ENCODE data around the gene PATE4.
"Not testable (repeated sequence)": the region's sequence is repeated elsewhere in the genome, so short reads cannot be mapped to it uniquely, and the experiment has no call there.

Gene PATE4

DNA sequence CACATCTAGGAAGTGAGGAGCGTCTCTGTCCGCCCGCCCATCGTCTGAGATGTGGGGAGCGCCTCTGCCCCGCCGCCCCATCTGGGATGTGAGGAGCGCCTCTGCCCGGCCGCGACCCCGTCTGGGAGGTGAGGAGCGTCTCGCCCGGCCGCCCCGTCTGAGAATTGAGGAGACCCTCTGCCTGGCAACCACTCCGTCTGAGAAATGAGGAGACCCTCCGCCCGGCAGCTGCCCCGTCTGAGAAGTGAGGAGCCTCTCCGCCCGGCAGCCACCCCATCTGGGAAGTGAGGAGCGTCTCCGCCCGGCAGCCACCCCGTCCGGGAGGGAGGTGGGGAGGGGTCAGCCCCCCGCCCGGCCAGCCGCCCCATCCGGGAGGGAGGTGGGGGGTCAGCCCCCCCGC, 29.7 kb downstream of the PATE4 start:
- H3K4ac ChIP-seq (ENCODE audit: low read depth, low read length); H3K27me3 ChIP-seq (ENCODE audit: insufficient read depth, low read length): not testable (repeated sequence)

DNA sequence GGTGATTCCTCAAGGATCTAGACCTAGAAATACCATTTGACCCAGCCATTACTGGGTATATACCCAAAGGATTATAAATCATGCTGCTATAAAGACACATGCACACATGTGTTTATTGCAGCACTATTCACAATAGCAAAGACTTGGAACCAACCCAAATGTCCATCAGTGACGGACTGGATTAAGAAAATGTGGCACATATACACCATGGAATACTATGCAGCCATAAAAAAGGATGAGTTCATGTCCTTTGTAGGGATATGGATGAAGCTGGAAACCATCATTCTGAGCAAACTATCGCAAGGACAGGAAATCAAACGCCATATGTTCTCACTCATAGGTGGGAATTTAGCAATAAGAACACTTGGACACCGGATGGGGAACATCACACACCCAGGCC, 32.2 kb downstream of the PATE4 start:
- not testable (repeated sequence) for H3K23ac ChIP-seq (ENCODE audit: low read length); H3K79me1 ChIP-seq (ENCODE audit: low read length); H3K9me3 ChIP-seq (ENCODE audit: insufficient read depth, low read depth, low read length); H3K14ac ChIP-seq (ENCODE audit: low read length); H4K12ac ChIP-seq (ENCODE audit: low read depth, low read length); H4K91ac ChIP-seq (ENCODE audit: low read depth, low read length); H3K79me2 ChIP-seq (ENCODE audit: control insufficient read depth, insufficient read depth, low read length, poor library complexity); H4K8ac ChIP-seq (ENCODE audit: low read depth, low read length); H3K4ac ChIP-seq (ENCODE audit: low read depth, low read length); H3K27ac ChIP-seq (ENCODE audit: low read depth, low read length); H2BK120ac ChIP-seq (ENCODE audit: insufficient read depth, low read length, poor library complexity); H3K4me1 ChIP-seq (ENCODE audit: control insufficient read depth in 1 of 2, insufficient read depth in 2 of 2, low read length in 2 of 2); H2AFZ ChIP-seq (ENCODE audit: insufficient read depth, low read length, poor library complexity); DNase-seq; H3K4me2 ChIP-seq (ENCODE audit: low read length); H2BK5ac ChIP-seq (ENCODE audit: low read depth, low read length, poor library complexity); H2BK12ac ChIP-seq (ENCODE audit: low read length); H3K27me3 ChIP-seq (ENCODE audit: insufficient read depth, low read length); H2AK5ac ChIP-seq (ENCODE audit: low read length); H3K18ac ChIP-seq (ENCODE audit: low read length); H3K4me3 ChIP-seq (ENCODE audit: low read depth, low read length); H3K9ac ChIP-seq (ENCODE audit: low read length); H3K36me3 ChIP-seq (ENCODE audit: control insufficient read depth in 1 of 2, insufficient read depth in 2 of 2, low read length in 2 of 2)
- WGBS (ENCODE audit: extremely low coverage, insufficient coverage, insufficient read length): no CpG with 5 or more reads among the region's 4 CpGs

More for the DNA sequence above, 29.7 kb downstream of the PATE4 start:
- H4K8ac ChIP-seq (ENCODE audit: low read depth, low read length); H3K9me3 ChIP-seq (ENCODE audit: insufficient read depth, low read depth, low read length); H4K12ac ChIP-seq (ENCODE audit: low read depth, low read length); H2BK120ac ChIP-seq (ENCODE audit: insufficient read depth, low read length, poor library complexity); H3K79me2 ChIP-seq (ENCODE audit: control insufficient read depth, insufficient read depth, low read length, poor library complexity); H3K4me1 ChIP-seq (ENCODE audit: control insufficient read depth in 1 of 2, insufficient read depth in 2 of 2, low read length in 2 of 2); H3K4me3 ChIP-seq (ENCODE audit: low read depth, low read length); H3K18ac ChIP-seq (ENCODE audit: low read length); H3K9ac ChIP-seq (ENCODE audit: low read length); H3K4me2 ChIP-seq (ENCODE audit: low read length); DNase-seq; H3K79me1 ChIP-seq (ENCODE audit: low read length); H2AK5ac ChIP-seq (ENCODE audit: low read length); H3K23ac ChIP-seq (ENCODE audit: low read length); H3K36me3 ChIP-seq (ENCODE audit: control insufficient read depth in 1 of 2, insufficient read depth in 2 of 2, low read length in 2 of 2); H4K91ac ChIP-seq (ENCODE audit: low read depth, low read length); H3K27ac ChIP-seq (ENCODE audit: low read depth, low read length); H3K14ac ChIP-seq (ENCODE audit: low read length); H2BK5ac ChIP-seq (ENCODE audit: low read depth, low read length, poor library complexity); H2BK12ac ChIP-seq (ENCODE audit: low read length); H2AFZ ChIP-seq (ENCODE audit: insufficient read depth, low read length, poor library complexity): not testable (repeated sequence)
- no CpG with 5 or more reads among the region's 33 CpGs for WGBS (ENCODE audit: extremely low coverage, insufficient coverage, insufficient read length)

DNA sequence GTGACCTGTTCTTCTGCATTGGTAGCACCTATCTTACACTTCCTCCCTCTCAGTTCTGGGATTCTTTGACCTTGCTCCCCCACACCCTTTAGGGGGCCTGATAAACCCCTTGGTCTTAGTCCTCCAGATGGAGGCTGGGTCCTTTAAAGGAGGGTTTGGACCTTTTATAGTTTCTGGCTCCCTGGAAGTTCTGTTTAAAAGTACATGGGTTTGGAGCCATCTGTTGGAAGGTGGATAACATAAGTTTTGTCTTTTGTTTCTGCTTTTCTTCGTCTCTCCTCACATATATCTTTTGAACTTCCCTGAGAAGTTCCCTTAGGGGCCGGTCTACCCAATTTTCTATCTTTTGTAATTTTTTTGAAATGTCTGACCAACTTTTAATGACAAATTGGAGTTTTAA, 36.4 kb downstream of the PATE4 start:
- Histone ChIP-seq H4K12ac (ENCODE audit: low read depth, low read length) (no peak overlapping the region), H2BK5ac (ENCODE audit: low read depth, low read length, poor library complexity) (no peak overlapping the region), H3K27ac (ENCODE audit: low read depth, low read length) (no peak overlapping the region), H3K14ac (ENCODE audit: low read length) (no peak overlapping the region), H3K4me2 (ENCODE audit: low read length) (no peak overlapping the region), H3K27me3 (ENCODE audit: insufficient read depth, low read length) (no peaks in the 10 kb centered on the region), H3K36me3 (ENCODE audit: control insufficient read depth in 1 of 2, insufficient read depth in 2 of 2, low read length in 2 of 2) (no peaks in the 10 kb centered on the region), H2AK5ac (ENCODE audit: low read length) (no peak overlapping the region), H2AFZ (ENCODE audit: insufficient read depth, low read length, poor library complexity) (no peak overlapping the region), H3K9me3 (ENCODE audit: insufficient read depth, low read depth, low read length) (peaks cover 2% of the 10 kb centered on the region), H3K9ac (ENCODE audit: low read length) (no peak overlapping the region), H3K4me1 (ENCODE audit: control insufficient read depth in 1 of 2, insufficient read depth in 2 of 2, low read length in 2 of 2) (no peaks in the 10 kb centered on the region), H3K18ac (ENCODE audit: low read length) (no peak overlapping the region), H4K8ac (ENCODE audit: low read depth, low read length) (no peak overlapping the region), H2BK120ac (ENCODE audit: insufficient read depth, low read length, poor library complexity) (no peak overlapping the region), H2BK12ac (ENCODE audit: low read length) (no peak overlapping the region), H3K79me1 (ENCODE audit: low read length) (no peaks in the 10 kb centered on the region), H3K79me2 (ENCODE audit: control insufficient read depth, insufficient read depth, low read length, poor library complexity) (no peaks in the 10 kb centered on the region), H3K23ac (ENCODE audit: low read length) (no peak overlapping the region), H3K4me3 (ENCODE audit: low read depth, low read length) (no peak overlapping the region), H3K4ac (ENCODE audit: low read depth, low read length) (no peak overlapping the region), H4K91ac (ENCODE audit: low read depth, low read length) (no peak overlapping the region)
- WGBS (ENCODE audit: extremely low coverage, insufficient coverage, insufficient read length): no CpG with 5 or more reads among the region's 2 CpGs
- DNase-seq: no peak

DNA sequence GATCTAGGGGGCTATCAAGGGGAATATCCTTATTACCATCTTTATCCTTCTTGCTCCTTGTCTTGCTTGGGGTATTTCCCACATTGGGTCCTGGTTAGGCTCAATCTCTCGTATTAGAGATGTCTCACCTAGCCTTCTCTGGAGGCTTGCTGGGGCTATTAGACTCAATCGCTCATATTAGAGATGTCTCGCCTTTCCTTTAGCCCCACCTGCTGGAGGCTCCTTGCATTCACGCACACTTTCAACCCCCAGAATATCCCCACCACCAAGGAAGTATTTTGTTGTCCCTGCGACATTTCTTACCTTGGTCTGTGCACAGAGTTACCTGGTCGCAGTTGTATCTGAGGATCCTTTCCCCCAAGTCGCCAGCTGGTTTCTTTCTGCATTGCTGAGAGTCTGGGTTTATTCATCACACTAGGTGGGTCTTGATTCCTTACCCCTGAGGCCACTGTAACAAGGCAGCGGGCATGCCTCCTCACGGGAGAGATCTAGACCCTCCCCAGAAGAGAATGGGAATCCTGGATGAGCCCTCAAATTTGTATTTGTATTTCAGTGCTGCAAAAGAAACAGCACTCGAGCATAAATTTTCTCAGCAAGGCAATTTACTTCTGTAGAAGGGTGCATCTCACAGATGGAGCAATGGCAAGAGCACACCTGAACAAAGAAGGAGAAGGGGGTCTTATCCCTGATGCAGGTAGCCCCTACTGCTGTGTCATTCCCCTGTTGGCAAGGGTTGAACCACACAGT, 38.4 kb downstream of the PATE4 start:
- Histone ChIP-seq H3K4me2 (ENCODE audit: low read length) (no peak overlapping the region), H3K27me3 (ENCODE audit: insufficient read depth, low read length) (no peaks in the 10 kb centered on the region), H3K27ac (ENCODE audit: low read depth, low read length) (no peak overlapping the region), H3K14ac (ENCODE audit: low read length) (no peak overlapping the region), H3K79me1 (ENCODE audit: low read length) (no peaks in the 10 kb centered on the region), H3K4ac (ENCODE audit: low read depth, low read length) (no peak overlapping the region), H3K18ac (ENCODE audit: low read length) (no peak overlapping the region), H3K36me3 (ENCODE audit: control insufficient read depth in 1 of 2, insufficient read depth in 2 of 2, low read length in 2 of 2) (no peaks in the 10 kb centered on the region), H3K9ac (ENCODE audit: low read length) (no peak overlapping the region), H2BK5ac (ENCODE audit: low read depth, low read length, poor library complexity) (no peak overlapping the region), H3K23ac (ENCODE audit: low read length) (no peak overlapping the region), H4K8ac (ENCODE audit: low read depth, low read length) (no peak overlapping the region), H2AFZ (ENCODE audit: insufficient read depth, low read length, poor library complexity) (no peak overlapping the region), H4K91ac (ENCODE audit: low read depth, low read length) (no peak overlapping the region), H3K4me3 (ENCODE audit: low read depth, low read length) (no peak overlapping the region), H3K79me2 (ENCODE audit: control insufficient read depth, insufficient read depth, low read length, poor library complexity) (no peaks in the 10 kb centered on the region), H2BK120ac (ENCODE audit: insufficient read depth, low read length, poor library complexity) (no peak overlapping the region), H2BK12ac (ENCODE audit: low read length) (no peak overlapping the region), H3K4me1 (ENCODE audit: control insufficient read depth in 1 of 2, insufficient read depth in 2 of 2, low read length in 2 of 2) (no peaks in the 10 kb centered on the region), H4K12ac (ENCODE audit: low read depth, low read length) (no peak overlapping the region), H3K9me3 (ENCODE audit: insufficient read depth, low read depth, low read length) (peaks cover 2% of the 10 kb centered on the region), H2AK5ac (ENCODE audit: low read length) (no peak overlapping the region)
- DNase-seq: peak in 1 of 2 donors; percentile 43
- no CpG with 5 or more reads among the region's 10 CpGs for WGBS (ENCODE audit: extremely low coverage, insufficient coverage, insufficient read length)
